ENCODE data around the gene ALG12.

Gene ALG12

GRCh38 chr22:49913026-49913425 lies 5.2 kb downstream of the ALG12 start:
- DNase-seq: no peak
- no peaks in the 10 kb centered on the region for H4K20me1 ChIP-seq (ENCODE audit: insufficient read depth, low read length)
- H3K9me2 ChIP-seq (replicated peaks; ENCODE audit: insufficient read depth, low read length): no peaks in the 10 kb centered on the region
- H2AFZ ChIP-seq (ENCODE audit: low read length): no peak overlapping the region
- no peaks in the 10 kb centered on the region for H3F3A ChIP-seq (ENCODE audit: insufficient read depth, low read length)
- H3K36me3 ChIP-seq (replicated peaks; ENCODE audit: insufficient read depth, low read length): no peaks in the 10 kb centered on the region
- no peaks in the 10 kb centered on the region for H3K9me3 ChIP-seq (replicated peaks; ENCODE audit: insufficient read depth, low read length)
- no peak overlapping the region for H3K4me3 ChIP-seq (ENCODE audit: low read length)
- no peaks in the 10 kb centered on the region for H3K27me3 ChIP-seq (replicated peaks; ENCODE audit: insufficient read depth, low read length)
- no peak overlapping the region for H3K9ac ChIP-seq (ENCODE audit: low read length)
- no peak overlapping the region for H3K4me2 ChIP-seq (ENCODE audit: low read depth, low read length)
- no peak overlapping the region for H3K27ac ChIP-seq (ENCODE audit: low read length)
- no peaks in the 10 kb centered on the region for H3K4me1 ChIP-seq (ENCODE audit: low read length)
- TF ChIP-seq EZH2phosphoT487 (IDR thresholded peaks at IDR 0.05; ENCODE audit: low read length) (no peak), CTCF (IDR thresholded peaks at IDR 0.05; ENCODE audit: low read length) (no peak), EZH2 (optimal IDR thresholded peaks at IDR 0.05; ENCODE audit: low read depth, low read length) (no peak)
- peaks cover 11% of the 10 kb centered on the region for H3K79me2 ChIP-seq (ENCODE audit: low read length)

GRCh38 chr22:49911881-49912625 lies 6.2 kb downstream of the ALG12 start:
- no peaks in the 10 kb centered on the region for H3K9me2 ChIP-seq (replicated peaks; ENCODE audit: insufficient read depth, low read length)
- no peaks in the 10 kb centered on the region for H3K27me3 ChIP-seq (replicated peaks; ENCODE audit: insufficient read depth, low read length)
- H3K4me1 ChIP-seq (ENCODE audit: low read length): no peaks in the 10 kb centered on the region
- no peaks in the 10 kb centered on the region for H3F3A ChIP-seq (ENCODE audit: insufficient read depth, low read length)
- H3K4me3 ChIP-seq (ENCODE audit: low read length): no peak overlapping the region
- H4K20me1 ChIP-seq (ENCODE audit: insufficient read depth, low read length): no peaks in the 10 kb centered on the region
- TF ChIP-seq EZH2 (optimal IDR thresholded peaks at IDR 0.05; ENCODE audit: low read depth, low read length) (no peak), CTCF (IDR thresholded peaks at IDR 0.05; ENCODE audit: low read length) (no peak), EZH2phosphoT487 (IDR thresholded peaks at IDR 0.05; ENCODE audit: low read length) (no peak)
- no peak overlapping the region for H3K9ac ChIP-seq (ENCODE audit: low read length)
- H2AFZ ChIP-seq (ENCODE audit: low read length): no peak overlapping the region
- no peaks in the 10 kb centered on the region for H3K9me3 ChIP-seq (replicated peaks; ENCODE audit: insufficient read depth, low read length)
- H3K4me2 ChIP-seq (ENCODE audit: low read depth, low read length): no peak overlapping the region
- DNase-seq: no peak
- peaks cover 4% of the 10 kb centered on the region for H3K79me2 ChIP-seq (ENCODE audit: low read length)
- no peak overlapping the region for H3K27ac ChIP-seq (ENCODE audit: low read length)
- no peaks in the 10 kb centered on the region for H3K36me3 ChIP-seq (replicated peaks; ENCODE audit: insufficient read depth, low read length)

GRCh38 chr22:49910229-49911155 lies 7.7 kb downstream of the ALG12 start:
- no peaks in the 10 kb centered on the region for H3K4me1 ChIP-seq (ENCODE audit: low read length)
- no peak overlapping the region for H3K9ac ChIP-seq (ENCODE audit: low read length)
- H3F3A ChIP-seq (ENCODE audit: insufficient read depth, low read length): no peaks in the 10 kb centered on the region
- H3K79me2 ChIP-seq (ENCODE audit: low read length): no peaks in the 10 kb centered on the region
- no peaks in the 10 kb centered on the region for H3K27me3 ChIP-seq (replicated peaks; ENCODE audit: insufficient read depth, low read length)
- no peaks in the 10 kb centered on the region for H3K36me3 ChIP-seq (replicated peaks; ENCODE audit: insufficient read depth, low read length)
- H3K9me2 ChIP-seq (replicated peaks; ENCODE audit: insufficient read depth, low read length): no peaks in the 10 kb centered on the region
- DNase-seq: no peak
- no peaks in the 10 kb centered on the region for H4K20me1 ChIP-seq (ENCODE audit: insufficient read depth, low read length)
- H3K27ac ChIP-seq (ENCODE audit: low read length): no peak overlapping the region
- no peak overlapping the region for H2AFZ ChIP-seq (ENCODE audit: low read length)
- no peak overlapping the region for H3K4me3 ChIP-seq (ENCODE audit: low read length)
- H3K9me3 ChIP-seq (replicated peaks; ENCODE audit: insufficient read depth, low read length): no peaks in the 10 kb centered on the region
- TF ChIP-seq CTCF (IDR thresholded peaks at IDR 0.05; ENCODE audit: low read length): no peak
- no peak overlapping the region for H3K4me2 ChIP-seq (ENCODE audit: low read depth, low read length)
